ENCODE results near the gene PPP1R9B. TPM values are rescaled to one million over a fixed set of nuclear protein-coding genes. Genes with fewer than 3 reads are reported as not detected.

Gene PPP1R9B
- total and polyA plus RNA-seq, 4 donors: 0.90 to 26.1 (median 7.1) TPM

GRCh38 chr17:50196036-50196435, 45.6 kb upstream of the PPP1R9B start:
- 68% methylated on average over 5 of the region's 5 CpGs for WGBS
- no peaks in the 10 kb centered on the region for H3K27me3 ChIP-seq (ENCODE audit: control insufficient read depth in 4 of 4, insufficient read depth in 4 of 4, low read length in 3 of 4)
- no peak overlapping the region for H3K27ac ChIP-seq (ENCODE audit: low read depth in 1 of 2, low read length in 2 of 2)
- H3K4me1 ChIP-seq (ENCODE audit: control insufficient read depth in 4 of 4, insufficient read depth in 4 of 4, low read length in 3 of 4): peaks cover 0 to 13% (median 4%) of the 10 kb centered on the region in 4 donors
- no peak for TF ChIP-seq NR2F2 (IDR thresholded peaks at IDR 0.05)
- no peak for TF ChIP-seq ATF3 (IDR thresholded peaks at IDR 0.05)
- no peak for TF ChIP-seq HNF4G (IDR thresholded peaks at IDR 0.05)
- no peak for TF ChIP-seq REST (IDR thresholded peaks at IDR 0.05)
- TF ChIP-seq ZBTB33 (IDR thresholded peaks at IDR 0.05): no peak
- no peak for TF ChIP-seq RXRA (IDR thresholded peaks at IDR 0.05)
- TF ChIP-seq GABPA (IDR thresholded peaks at IDR 0.05 in 1 of 2, conservative IDR thresholded peaks at IDR 0.05 in 1 of 2): no peak
- no peak for TF ChIP-seq JUND (IDR thresholded peaks at IDR 0.05)
- TF ChIP-seq HNF4A (conservative IDR thresholded peaks at IDR 0.05): no peak
- no peak for TF ChIP-seq EGR1 (IDR thresholded peaks at IDR 0.05; ENCODE audit: low read depth in 2 of 2)
- no peak for TF ChIP-seq RAD21 (IDR thresholded peaks at IDR 0.05)
- no peak for TF ChIP-seq SP1 (IDR thresholded peaks at IDR 0.05)
- no peak for TF ChIP-seq FOXA1 (IDR thresholded peaks at IDR 0.05)
- TF ChIP-seq YY1 (IDR thresholded peaks at IDR 0.05): no peak
- no peak for TF ChIP-seq TAF1 (conservative IDR thresholded peaks at IDR 0.05)
- TF ChIP-seq MAX (IDR thresholded peaks at IDR 0.05): no peak
- no peak for TF ChIP-seq CTCF (IDR thresholded peaks at IDR 0.05; ENCODE audit: low read depth, low read length, missing input control)
- H3K9ac ChIP-seq (ENCODE audit: low read depth in 1 of 2, low read length in 2 of 2): no peak overlapping the region
- DNase-seq (ENCODE audit: low spot score): no peak
- peaks cover 0 to 2% (median 0%) of the 10 kb centered on the region in 4 donors for H3K36me3 ChIP-seq (ENCODE audit: control insufficient read depth in 4 of 4, insufficient read depth in 3 of 4, low read depth in 1 of 4, low read length in 3 of 4)
- H3K9me3 ChIP-seq (ENCODE audit: control insufficient read depth in 4 of 4, low read length in 3 of 4): no peaks in the 10 kb centered on the region
- H3K4me3 ChIP-seq (ENCODE audit: low read depth in 1 of 3, low read length in 3 of 3): no peak overlapping the region

All from liver (tissue), 9 donors.